Skin epidermis (tissue), 12 donors: ENCODE results near the gene ANXA11.

ENCODE experiments used
- H3K27ac ChIP-seq, 21 experiments: fragments of 200-600 bp; sonication (generic) in 11 of 21; one replicate each; pipeline ENCODE4 v1.5.0; 2020; ENCODE audit warnings: mild to moderate bottlenecking in 3 of 21, inconsistent platforms in 2 of 21, moderate library complexity in 2 of 21
- H3K4me3 ChIP-seq, 7 experiments: fragments of 200-600 bp; sonication (generic) in 2 of 7; one replicate each; pipeline ENCODE4 v1.5.0; 2020; ENCODE audit warnings: inconsistent platforms in 2 of 7, mild to moderate bottlenecking in 2 of 7, moderate library complexity in 1 of 7

The ANXA11 gene

DNA sequence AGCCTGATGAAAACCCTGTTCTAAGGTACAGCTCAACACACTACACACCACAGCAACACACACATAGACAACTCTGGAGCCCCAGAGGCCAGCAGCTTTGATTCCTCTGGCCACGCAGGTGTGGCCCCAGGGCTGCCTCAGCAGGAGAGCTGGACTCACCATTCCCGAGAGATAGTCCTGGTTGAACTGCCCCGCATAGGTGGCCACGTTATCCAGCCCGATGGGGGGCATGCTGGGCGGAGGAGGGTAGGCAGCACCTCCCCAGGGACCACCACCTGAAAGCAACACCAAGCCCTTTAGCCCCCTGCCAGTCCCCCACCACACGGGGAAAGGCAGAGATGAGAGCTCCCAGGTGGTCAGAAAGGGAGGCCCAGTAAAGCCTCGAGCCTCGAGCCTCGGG is 34.7 kb downstream of the ANXA11 start:
- Histone ChIP-seq H3K4me3 (no peak overlapping the region), H3K27ac (peak overlapping the region in 2 of 21 experiments; percentile 5 to 7)

DNA sequence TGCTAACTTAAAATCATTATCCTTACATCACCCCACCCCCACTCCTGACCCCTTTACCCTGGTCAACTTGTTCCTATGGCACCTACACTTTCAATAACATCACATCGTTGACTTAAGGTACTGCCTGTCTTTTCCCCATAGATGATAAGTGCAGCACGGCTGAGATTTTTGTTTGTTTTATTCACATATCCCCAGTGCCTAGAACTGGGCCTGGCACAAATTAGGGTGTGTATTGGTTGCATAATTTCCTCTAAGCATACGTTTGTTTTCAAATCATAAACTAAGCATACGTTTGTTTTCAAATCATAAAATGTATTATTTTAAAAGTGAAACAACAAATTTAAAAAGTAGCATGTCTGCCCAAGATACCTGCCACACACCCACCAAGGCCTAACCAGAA is 35.3 kb downstream of the ANXA11 start:
- Histone ChIP-seq H3K27ac (no peak overlapping the region), H3K4me3 (no peak overlapping the region)

DNA sequence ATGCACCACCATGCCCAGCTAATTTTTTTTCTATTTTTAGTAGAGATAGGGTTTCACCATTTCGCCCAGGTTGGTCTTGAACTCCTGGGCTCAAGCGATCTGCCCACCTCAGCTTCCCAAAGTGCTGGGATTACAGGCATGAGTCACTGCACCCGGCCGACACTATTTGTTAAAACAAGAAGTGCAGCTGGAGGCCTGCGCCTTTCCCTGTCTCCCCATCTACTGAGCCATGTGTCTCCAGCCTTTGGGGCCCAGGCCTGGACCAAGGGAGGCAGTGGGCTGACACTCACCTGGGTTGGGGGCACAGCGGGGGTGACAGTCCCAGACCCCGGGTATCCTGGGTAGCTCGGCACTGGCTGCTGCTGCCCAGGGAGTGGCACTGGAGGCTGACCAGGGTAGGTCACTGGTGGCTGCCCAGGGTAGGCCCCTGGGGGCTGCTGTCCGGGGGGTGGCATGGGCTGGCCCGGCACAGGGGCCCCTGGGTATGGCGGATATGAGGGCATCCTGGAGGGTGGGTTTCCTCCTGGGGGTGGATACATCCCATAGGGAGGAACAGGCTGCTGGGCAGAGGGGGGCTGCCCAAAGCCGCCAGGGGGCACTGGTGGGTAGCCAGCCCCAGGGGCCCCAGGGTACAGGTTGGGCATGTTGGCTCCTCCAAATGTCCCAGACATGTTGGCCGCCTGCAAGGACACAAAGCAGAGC is 36.5 kb downstream of the ANXA11 start:
- H3K4me3 ChIP-seq, result no peak overlapping the region
- H3K27ac ChIP-seq, result peak overlapping the region in 5 of 21 experiments; percentile 8 to 64 (median 47)

DNA sequence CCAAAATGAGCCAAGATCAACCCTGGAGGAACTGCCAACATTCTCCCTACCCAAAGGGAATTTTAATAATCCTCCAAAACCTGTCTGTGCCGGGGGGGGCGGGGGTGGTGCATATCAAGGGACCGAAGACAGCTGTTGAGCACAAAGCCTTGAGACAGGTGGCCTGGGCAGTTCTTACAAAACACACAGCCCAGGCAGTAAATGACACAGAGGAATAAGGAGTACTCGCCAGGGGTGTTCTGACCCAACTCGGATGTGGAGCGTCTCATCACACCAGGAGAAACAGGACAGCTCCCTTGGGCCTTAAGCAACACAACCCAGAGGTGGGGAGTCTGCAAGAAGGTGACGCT is 37.2 kb downstream of the ANXA11 start:
- Histone ChIP-seq H3K27ac (peak overlapping the region in 3 of 21 experiments; percentile 18 to 59 (median 46)), H3K4me3 (no peak overlapping the region)

DNA sequence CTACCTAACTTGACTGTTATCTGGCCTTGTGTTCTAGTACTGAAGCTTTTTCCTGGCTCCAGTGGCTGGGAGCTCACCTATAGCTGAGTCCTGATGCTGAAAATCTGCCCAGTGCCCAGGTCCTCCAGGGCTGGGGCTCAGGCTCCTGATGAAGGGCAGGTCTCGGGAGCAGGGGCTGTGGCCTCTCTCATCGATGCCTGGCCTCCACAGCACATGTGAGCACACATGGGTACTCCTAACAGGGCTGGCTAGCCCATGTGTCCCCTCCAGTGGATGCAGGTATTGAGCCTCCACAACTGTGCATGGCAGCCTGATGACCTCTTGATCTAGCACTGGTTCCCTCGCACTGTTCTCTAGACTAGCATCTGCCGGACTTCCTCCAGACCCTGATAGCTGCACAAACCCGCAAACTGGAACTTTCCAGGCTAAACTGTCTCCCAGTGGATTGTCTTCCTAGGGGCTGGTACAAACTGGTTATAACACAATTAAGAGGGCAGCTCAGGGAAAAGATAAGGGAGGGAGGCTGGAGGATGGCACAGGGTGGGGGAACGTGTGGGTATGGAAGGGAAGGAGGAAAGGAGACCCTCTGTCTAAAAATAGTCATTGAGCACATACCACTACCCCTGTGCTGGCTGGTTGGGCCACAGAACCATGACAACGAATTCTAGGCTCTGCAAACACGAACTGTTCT is 37.7 kb downstream of the ANXA11 start:
- Histone ChIP-seq H3K27ac (peak overlapping the region in 7 of 21 experiments; percentile 37 to 78 (median 59)), H3K4me3 (no peak overlapping the region)

DNA sequence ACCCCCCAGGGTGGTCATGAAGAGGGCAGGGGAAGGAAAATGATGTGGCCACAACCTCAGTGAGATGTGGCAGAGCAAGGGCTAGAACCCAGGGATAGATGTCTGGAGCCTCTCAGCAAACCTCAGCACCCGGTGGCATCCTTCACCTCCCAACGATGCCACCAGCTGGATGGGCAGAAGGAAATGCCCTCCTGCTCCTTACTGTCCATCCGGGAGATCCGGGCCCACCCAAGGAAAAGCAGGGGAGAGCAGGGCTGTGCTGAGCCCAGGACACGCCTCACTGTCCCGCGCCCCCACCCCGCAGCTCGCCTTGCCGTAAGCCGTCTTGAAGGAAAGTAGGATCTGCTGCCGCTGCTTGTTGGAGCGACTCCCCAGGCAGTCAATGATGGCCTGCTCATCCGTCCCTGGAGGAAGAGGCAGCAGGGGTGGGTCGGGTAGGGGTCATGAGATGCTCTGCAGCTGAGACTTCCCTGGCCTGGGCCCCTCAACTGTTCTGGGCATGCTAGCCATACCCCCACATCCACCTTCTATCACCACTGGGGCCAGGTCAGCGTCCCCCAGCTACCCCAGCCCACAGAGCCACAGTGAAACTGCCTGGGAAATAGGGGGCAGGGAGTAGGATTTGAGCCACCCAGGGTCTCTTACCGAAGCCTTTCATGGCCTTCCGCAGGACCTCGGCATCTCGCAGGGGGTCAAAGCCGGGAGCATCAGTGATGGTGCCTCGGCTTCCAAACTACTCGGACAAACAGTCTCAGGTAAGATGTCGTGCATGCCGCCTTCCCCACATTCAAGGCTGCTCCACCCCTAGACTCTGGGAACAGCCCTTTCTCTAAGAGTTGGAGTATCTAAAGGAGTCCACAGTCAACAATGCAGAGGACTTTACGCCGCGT is 38.5 kb downstream of the ANXA11 start:
- Histone ChIP-seq H3K4me3 (no peak overlapping the region), H3K27ac (peak overlapping the region in 17 of 21 experiments; percentile 0 to 78 (median 46))

DNA sequence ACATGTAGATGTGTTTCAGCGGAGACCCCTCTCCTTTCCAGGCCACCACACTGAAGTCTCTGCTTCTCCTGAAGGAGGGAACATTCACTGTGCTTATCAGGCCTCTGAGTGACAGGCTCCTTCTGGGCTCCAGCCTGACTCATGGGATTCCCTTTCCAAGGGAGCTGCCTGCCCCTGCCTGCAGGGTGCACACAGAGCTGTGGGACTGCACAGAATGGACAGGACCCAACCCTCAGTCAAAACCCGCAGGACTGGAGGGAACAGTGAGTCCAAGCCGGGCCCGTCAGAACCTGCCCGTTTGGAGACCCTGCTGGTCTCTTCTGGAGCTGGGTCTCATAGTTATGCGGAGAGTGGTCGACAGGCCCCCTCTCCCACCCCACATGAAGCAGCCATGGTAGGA is 40.2 kb downstream of the ANXA11 start:
- H3K27ac ChIP-seq, result peak overlapping the region in 12 of 21 experiments; percentile 5 to 71 (median 44)
- no peak overlapping the region for H3K4me3 ChIP-seq

DNA sequence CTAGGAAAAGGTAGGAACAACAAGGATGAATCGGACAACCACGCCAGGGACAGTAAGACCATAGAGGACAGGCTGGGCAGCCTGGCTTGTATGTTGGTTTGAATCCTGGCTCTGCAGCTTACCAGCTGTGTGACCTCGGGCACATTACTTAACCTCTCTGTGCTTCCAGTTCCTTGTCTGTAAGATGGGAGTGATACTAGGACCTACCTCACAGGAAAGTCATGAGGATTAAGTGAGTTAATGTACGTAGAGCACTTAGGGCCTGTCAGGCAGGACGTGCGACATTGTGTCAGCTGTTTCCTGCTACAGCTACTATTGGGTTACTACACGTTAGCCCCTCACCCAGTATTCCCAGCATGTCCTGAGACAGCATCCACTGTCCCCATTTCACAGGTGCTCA is 40.7 kb downstream of the ANXA11 start:
- H3K4me3 ChIP-seq, result no peak overlapping the region
- H3K27ac ChIP-seq, result peak overlapping the region in 10 of 21 experiments; percentile 5 to 71 (median 52)

DNA sequence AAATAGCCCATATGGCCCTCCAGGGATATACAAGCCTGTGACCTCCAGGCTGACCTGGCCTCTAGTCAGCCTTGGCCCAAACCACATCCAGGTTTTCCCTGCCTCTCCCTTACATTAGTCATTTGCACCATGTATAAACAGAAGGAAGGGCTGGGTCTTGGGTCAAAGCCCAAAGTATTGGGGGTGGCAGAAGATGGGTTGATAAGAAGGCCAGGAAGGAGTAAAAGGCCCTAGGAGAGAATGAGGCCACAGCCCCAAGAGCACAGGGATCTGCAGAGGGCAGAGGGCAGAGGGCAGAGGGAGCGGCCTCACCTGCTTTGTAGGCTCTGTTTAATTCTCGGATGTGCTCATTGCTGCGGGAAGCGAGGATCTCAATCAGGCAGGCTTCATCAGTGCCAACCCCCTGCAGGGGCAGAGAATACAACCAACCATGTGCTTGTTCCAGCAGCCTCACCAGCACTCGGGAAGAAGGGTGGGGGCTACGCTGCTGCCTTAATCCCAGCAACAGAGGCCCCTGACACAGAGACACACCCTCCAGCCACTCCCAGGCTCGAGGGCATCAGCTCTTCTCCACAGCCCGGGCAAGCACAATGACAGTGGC is 41.5 kb downstream of the ANXA11 start:
- peak overlapping the region in 9 of 21 experiments; percentile 16 to 71 (median 38) for H3K27ac ChIP-seq
- no peak overlapping the region for H3K4me3 ChIP-seq

DNA sequence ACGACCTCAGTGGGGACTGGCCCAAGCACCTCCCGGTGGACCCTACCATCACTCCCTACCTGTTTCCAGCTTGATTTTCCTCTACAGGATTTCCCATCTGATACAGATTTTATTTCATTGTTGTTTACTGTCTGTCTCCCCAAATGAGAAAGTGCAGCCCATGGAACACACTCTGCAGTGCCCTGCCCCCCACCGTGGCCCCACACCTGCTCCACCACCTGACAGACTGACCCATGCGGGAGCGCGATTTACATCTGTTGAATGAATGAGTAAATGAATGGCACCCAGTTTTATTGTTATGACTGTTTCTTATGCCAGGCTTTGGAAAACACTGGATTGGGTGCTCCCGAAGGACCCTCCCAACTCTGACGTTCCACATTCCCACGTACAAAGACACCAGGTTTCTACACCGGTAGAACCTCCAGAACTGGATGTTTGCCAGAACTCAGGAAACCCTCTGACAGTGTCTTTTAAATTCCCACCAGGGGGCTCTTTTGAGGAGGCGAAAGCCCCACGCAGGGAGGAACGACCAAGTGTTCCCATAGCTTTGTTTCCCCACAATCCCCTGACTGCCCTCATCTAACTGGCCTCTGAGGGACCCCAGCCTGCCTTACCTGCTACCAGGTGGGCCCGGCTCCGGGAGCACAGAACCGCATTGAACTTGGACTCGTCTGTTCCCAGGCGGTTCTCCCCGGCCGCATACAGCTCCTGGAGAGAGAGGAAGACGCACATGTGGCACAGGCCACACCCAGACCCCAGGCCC is 43.8 kb downstream of the ANXA11 start:
- H3K4me3 ChIP-seq, result no peak overlapping the region
- H3K27ac ChIP-seq, result peak overlapping the region in 7 of 21 experiments; percentile 9 to 42 (median 20)

DNA sequence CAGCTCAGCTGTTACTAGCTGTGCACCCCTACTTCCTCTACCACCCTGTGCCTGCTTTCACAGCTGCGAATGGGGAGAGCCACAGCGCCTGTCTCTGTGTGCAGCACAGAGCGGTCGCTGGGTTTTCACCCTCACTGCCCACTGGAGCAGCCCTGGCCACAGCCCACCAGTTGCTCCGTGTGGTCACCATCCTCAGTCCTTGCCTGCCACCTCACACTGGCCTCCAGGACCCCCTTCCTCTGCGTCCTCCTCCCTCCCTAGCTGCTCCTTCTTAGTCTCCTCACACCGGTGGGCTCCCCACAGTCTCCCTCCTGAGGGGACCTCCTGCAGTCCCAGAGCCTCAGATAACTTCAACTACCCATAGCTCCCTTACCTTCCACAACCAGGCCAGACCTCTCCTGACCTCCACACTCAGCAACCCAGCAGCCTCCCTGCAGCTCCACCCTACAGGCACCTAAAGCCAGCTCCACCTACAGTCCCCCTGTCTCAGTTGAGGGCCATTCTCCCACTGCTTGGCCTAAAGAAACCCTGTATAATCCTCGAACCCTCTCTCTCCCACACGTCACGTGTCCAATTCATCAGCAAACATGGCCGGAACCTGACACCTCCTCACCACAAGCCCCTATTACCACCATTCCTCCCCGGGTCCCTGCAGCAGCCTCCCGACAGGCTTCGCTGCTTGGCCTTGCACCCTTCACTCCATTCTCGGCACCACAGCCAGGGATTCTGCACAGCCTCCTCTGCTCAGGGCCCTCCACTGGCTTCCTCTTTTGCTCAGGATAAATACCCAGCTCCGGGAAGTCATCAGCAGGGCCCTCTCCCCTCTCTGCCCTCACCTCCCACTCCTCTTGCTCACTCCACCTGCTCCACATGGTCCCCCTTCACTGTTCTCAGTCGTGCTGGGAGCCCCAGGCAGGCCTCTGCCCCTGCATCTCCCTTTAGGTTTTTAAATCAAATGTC is 44.7 kb downstream of the ANXA11 start:
- H3K27ac ChIP-seq, result peak overlapping the region in 5 of 21 experiments; percentile 10 to 83 (median 49)
- no peak overlapping the region for H3K4me3 ChIP-seq

DNA sequence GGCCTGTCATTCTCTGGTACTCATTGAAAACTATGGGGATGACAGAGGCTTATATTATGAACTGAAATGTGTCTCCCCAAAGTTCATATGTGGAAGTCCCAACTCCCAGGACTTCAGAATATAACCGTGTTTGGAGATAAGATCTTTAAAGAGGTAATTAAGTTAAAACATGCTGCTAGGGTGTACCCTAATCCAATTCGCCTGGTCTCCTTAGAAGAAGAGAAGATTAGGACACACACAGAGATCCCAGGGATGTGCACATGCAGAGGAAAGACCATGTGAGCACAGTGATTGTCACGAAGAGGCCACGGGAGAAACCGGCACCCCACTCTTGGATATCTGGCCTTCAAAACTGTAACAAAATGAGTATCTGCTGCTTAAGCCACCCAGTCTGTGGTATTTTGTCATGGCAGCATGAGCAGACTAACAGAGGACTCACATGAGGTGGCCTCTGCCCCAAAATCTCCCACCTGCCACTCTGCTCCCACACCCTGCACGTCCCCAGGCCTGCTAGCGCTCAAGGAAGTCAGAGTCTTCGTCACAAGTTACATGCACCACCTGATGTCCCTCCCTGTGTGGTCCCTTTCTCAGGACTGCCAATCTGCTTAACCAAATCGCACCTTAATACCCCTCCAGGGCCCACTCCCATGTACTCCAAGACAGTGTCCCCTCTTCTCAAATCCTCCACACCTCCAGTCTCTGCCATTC is 46.0 kb downstream of the ANXA11 start:
- Histone ChIP-seq H3K27ac (peak overlapping the region in 19 of 21 experiments; percentile 3 to 83 (median 59)), H3K4me3 (no peak overlapping the region)

DNA sequence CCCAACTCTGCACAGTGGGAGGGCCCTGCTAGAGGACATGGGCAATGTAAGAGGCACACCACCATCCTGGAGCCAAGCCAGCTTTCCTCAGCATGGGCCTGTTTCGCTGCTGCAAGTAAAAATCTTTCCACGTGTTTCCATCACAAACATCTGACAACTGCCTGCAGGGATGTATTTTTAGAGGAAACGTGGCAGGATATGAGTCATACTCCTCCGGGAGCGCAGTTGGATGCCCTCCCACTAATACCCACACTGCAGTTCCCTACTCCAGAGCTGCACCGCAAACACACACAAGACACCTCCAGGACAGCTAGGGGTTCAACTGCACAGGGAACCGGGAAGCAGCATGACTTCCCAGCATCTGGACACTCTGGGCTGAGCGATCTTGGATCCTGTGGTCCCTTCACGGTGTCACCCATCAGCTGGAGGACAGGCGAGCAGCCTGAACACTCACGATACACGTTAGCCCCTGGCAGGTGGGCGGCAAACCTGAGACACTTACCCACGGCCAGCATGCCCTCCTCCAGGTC is 46.7 kb downstream of the ANXA11 start:
- Histone ChIP-seq H3K27ac (peak overlapping the region in 19 of 21 experiments; percentile 7 to 83 (median 62)), H3K4me3 (no peak overlapping the region)

DNA sequence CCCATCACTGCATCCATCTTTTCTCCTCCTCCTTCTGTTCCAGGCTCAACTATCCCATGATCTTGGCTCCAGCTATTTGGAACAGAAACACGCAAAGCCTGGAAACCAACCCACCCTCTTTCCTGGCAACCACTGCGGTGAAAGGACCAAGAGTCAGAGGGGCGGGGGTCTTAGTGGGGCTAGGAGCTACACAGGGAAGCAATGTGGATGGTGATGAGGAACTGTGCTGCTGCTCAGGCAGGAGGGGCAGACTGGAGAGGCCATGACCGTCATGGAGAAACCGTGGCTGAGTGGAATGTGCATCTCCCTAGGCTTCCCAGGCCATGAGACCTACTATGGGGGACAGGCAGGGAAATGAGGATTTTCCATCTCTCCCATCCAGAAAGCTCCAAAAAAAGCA is 47.2 kb downstream of the ANXA11 start:
- Histone ChIP-seq H3K27ac (peak overlapping the region in 16 of 21 experiments; percentile 12 to 83 (median 59)), H3K4me3 (no peak overlapping the region)

DNA sequence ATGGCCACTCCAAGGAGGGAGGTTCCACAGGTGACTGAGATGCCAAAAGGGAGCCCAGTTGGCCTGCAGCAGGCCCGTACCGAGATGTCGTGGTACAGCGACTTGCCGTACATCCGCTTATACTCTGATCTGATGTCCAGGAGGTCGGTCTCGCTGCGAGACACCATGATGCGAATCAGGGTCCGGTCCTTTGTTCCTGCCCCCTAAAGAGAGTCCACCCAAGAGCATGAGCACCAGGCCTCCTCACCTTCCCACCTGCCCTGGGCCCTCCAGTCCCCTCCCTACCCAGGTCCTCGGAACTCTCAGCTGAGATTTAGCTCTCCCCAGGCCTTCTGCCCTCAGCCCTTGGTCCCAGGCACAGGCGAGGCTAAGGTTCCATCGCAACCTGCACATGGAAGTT is 47.8 kb downstream of the ANXA11 start:
- no peak overlapping the region for H3K4me3 ChIP-seq
- peak overlapping the region in 12 of 21 experiments; percentile 5 to 83 (median 62) for H3K27ac ChIP-seq

DNA sequence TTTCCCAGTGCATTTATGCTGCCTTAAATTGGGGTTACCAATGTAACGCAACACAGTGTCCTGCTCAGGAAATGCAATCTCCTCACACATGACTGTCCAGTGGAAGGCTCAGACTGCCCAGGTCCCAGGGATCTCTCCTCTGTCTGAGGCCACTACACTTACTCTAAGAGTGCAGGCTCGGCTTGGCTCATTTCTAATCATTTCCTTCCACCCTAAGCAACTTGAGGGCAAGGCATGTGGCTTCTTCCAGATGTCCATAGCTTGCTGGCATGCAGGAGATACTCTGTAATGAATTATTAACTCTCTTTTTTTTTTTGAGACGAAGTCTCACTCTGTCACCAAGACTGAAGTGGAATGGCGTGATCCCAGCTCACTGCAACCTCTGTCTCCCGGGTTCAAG is 49.1 kb downstream of the ANXA11 start:
- H3K4me3 ChIP-seq, result no peak overlapping the region
- H3K27ac ChIP-seq, result peak overlapping the region in 16 of 21 experiments; percentile 22 to 87 (median 69)

DNA sequence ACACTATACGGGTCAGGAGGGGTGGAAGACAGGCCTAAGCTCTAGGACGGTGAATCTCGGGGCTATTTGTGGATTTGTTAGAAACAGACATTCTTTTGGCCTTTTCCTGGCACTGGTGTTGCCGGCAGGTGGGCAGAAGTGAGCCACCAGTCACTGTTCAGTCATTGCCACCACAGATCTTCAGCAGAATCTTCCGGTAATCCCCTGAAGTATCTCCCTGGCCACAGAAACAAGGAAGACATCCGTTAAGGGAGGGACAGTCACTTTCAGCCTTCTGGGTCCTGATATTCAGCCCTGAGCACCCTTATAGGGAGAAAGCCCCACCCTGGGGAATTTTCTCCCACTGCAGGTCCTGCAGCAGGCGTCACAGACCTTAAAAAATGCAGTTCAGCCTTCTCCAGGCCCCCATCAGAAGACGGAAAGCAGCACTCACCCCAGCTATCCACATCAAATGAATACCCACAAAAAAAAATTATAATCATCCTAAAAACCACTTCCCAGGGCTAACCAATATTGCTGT is 49.6 kb downstream of the ANXA11 start:
- Histone ChIP-seq H3K27ac (peak overlapping the region in 19 of 21 experiments; percentile 16 to 87 (median 66)), H3K4me3 (no peak overlapping the region)
